A673 (cell line): ENCODE results near the gene CFAP410. TPM values are rescaled to one million over a fixed set of nuclear protein-coding genes. Genes with fewer than 3 reads are reported as not detected.
A peak's percentile ranks its signal among the peaks of the same experiment; 100 is the strongest.

Source experiments
- BruUV-seq: library from RNA; stranded (reverse); fragments of 400-500 nt; replicated peaks from 2 replicates; lab custom pipeline; 2021; lab: Mats Ljungman, UMichigan
- CTCF ChIA-PET: fragments of 300-600 bp; sonication (Branson Sonifier 250); formaldehyde crosslinking; loops from one replicate; lab custom pipeline; 2022; ENCODE audit warnings: antibody characterized with exemption; lab: Charles Lee
- POLR2A ChIA-PET: fragments of 300-600 bp; sonication (Branson Sonifier 250); formaldehyde crosslinking; loops from one replicate; lab custom pipeline; 2022; ENCODE audit warnings: antibody characterized with exemption; ENCODE audit not compliant: low non-redundant PET; lab: Charles Lee
- DNase-seq: peaks from one replicate; pipeline ENCODE4 v3.0.0-alpha.2; 2015; ENCODE audit warnings: low spot score
- H3K27ac ChIP-seq: fragments of 200-600 bp; sonication (generic); 2 replicates; pipeline ENCODE4 v1.5.1; 2016; ENCODE audit warnings: mixed run types, low read depth, mild to moderate bottlenecking, mixed read lengths, antibody characterized with exemption, low read length; ENCODE audit not compliant: poor library complexity, severe bottlenecking
- H3K27me3 ChIP-seq: fragments of 200-600 bp; sonication (generic); replicated peaks from 2 replicates; pipeline ENCODE4 v1.6.1; 2017; ENCODE audit warnings: mixed run types, low read depth, mild to moderate bottlenecking, mixed read lengths, antibody characterized with exemption, low read length; ENCODE audit not compliant: insufficient read depth, poor library complexity
- H3K36me3 ChIP-seq: fragments of 200-600 bp; sonication (generic); 2 replicates; pipeline ENCODE4 v1.6.1; 2016; ENCODE audit warnings: mixed run types, mild to moderate bottlenecking, mixed read lengths, antibody characterized with exemption, low read length; ENCODE audit not compliant: insufficient read depth, poor library complexity, severe bottlenecking
- H3K4me1 ChIP-seq: fragments of 200-600 bp; sonication (generic); 2 replicates; pipeline ENCODE4 v1.6.1; 2017; ENCODE audit warnings: mixed run types, mild to moderate bottlenecking, mixed read lengths, antibody characterized with exemption, low read length; ENCODE audit not compliant: insufficient read depth, poor library complexity, severe bottlenecking
- H3K4me3 ChIP-seq: fragments of 200-600 bp; sonication (generic); 2 replicates; pipeline ENCODE4 v1.5.1; 2016; ENCODE audit warnings: low read depth, mixed run types, mild to moderate bottlenecking, mixed read lengths, low read length; ENCODE audit not compliant: poor library complexity, severe bottlenecking
- H3K9me3 ChIP-seq: fragments of 200-600 bp; sonication (generic); 2 replicates; pipeline ENCODE4 v1.6.1; 2016; ENCODE audit warnings: mixed run types, low read depth, mild to moderate bottlenecking, mixed read lengths, antibody characterized with exemption, low read length; ENCODE audit not compliant: poor library complexity, severe bottlenecking
- CTCF ChIP-seq: fragments of 300-800, 200-600 bp; sonication (generic); conservative IDR thresholded peaks from 2 replicates; pipeline ENCODE4 v1.5.1; 2017; ENCODE audit warnings: low read depth, mild to moderate bottlenecking, antibody characterized with exemption, low read length, moderate library complexity, mixed read lengths
- EZH2 ChIP-seq: fragments of 200-600 bp; sonication (generic); IDR thresholded peaks from 2 replicates; pipeline ENCODE4 v1.6.1; 2017; ENCODE audit warnings: borderline replicate concordance, low read depth, mild to moderate bottlenecking, mixed read lengths, antibody characterized with exemption, low read length; ENCODE audit not compliant: poor library complexity, severe bottlenecking
- intact Hi-C: fragments of 100-400 bp; cut with micrococcal nuclease; formaldehyde crosslinking; loops from one replicate; pipeline ENCODE4 v1.10.0; 2022; ENCODE audit not compliant: unreplicated experiment
- total RNA-seq: library from RNA; stranded (reverse); gene quantifications from 2 replicates; pipeline ENCODE4 v1.2.3, GENCODE V29; 2021

The CFAP410 gene
- total RNA-seq, 1 experiment from 2014 or later, result 14.0 TPM

GRCh38 chr21:44294391-44295162, 44.6 kb downstream of the CFAP410 start:
- DNase-seq, result peak; percentile 57
- TF ChIP-seq EZH2 (no peak), CTCF (no peak)
- no peaks in the 10 kb centered on the region for H3K9me3 ChIP-seq
- H3K36me3 ChIP-seq, result no peaks in the 10 kb centered on the region
- BruUV-seq, result no TSS peak
- peaks cover 26% of the 10 kb centered on the region for H3K4me1 ChIP-seq
- CTCF ChIA-PET, result no interaction called here
- no peaks in the 10 kb centered on the region for H3K27me3 ChIP-seq
- H3K27ac ChIP-seq, result no peak overlapping the region
- POLR2A ChIA-PET, result no interaction called here
- intact Hi-C loops, result loop anchor here (5.0 kb wide), 1 partner anchor 482 kb away; no protein-coding TSS in a partner anchor
- H3K4me3 ChIP-seq, result no peak overlapping the region

- CTCF ChIA-PET, result no interaction called here
- POLR2A ChIA-PET, result no interaction called here
Measured at GRCh38 chr21:44293551-44294231, 45.5 kb downstream of the CFAP410 start.

DNA sequence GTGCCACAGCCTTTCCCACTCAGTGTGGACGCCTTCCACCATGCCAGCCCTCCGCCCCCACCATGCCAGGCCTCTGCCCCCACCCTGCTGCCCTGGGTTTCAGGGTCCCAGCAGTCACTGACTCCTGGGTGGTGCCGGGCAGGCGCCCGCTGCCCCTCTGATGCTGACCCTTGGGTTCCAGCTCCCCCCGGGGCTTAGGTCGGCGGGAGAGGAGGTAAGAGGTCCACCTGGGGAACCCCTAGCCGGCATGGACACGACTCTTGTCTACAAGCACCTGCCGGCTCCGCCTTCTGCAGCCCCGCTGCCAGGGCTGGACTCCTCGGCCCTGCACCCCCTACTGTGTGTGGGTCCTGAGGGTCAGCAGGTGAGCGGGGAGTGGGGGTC, 46.4 kb downstream of the CFAP410 start:
- no peak for TF ChIP-seq EZH2
- TF ChIP-seq CTCF, result no peak
- Histone ChIP-seq H3K9me3 (no peaks in the 10 kb centered on the region), H3K4me1 (peaks cover 21% of the 10 kb centered on the region), H3K27ac (no peak overlapping the region), H3K4me3 (no peak overlapping the region), H3K27me3 (no peaks in the 10 kb centered on the region), H3K36me3 (no peaks in the 10 kb centered on the region)
- CTCF ChIA-PET, result no interaction called here
- no TSS peak for BruUV-seq
- intact Hi-C loops, result no loop called here
- no peak for DNase-seq
- POLR2A ChIA-PET, result no interaction called here

More at GRCh38 chr21:44293551-44294231, 45.5 kb downstream of the CFAP410 start:
- no TSS peak for BruUV-seq
- DNase-seq, result no peak
- H3K4me3 ChIP-seq, result no peak overlapping the region
- H3K27me3 ChIP-seq, result no peaks in the 10 kb centered on the region
- H3K27ac ChIP-seq, result no peak overlapping the region
- H3K36me3 ChIP-seq, result no peaks in the 10 kb centered on the region
- TF ChIP-seq EZH2 (no peak), CTCF (no peak)
- no peaks in the 10 kb centered on the region for H3K9me3 ChIP-seq
- intact Hi-C loops, result no loop called here
- H3K4me1 ChIP-seq, result peaks cover 21% of the 10 kb centered on the region
